Bronchial epithelial cell (primary cell): ENCODE measurements around the gene MPZ. TPM values are rescaled to one million over a fixed set of nuclear protein-coding genes. Genes with fewer than 3 reads are reported as not detected.

Source experiments
- DNase-seq: peaks from one replicate; pipeline ENCODE4 v3.0.0-alpha.2; 2010; ENCODE audit warnings: low read depth
- FAIRE-seq: peaks from 2 replicates; lab custom pipeline; 2011; peaks lifted over from hg19 to GRCh38; lab: Jason Lieb, UNC
- H3K27me3 ChIP-seq: 2 replicates; pipeline ENCODE4 v1.5.1; 2011; ENCODE audit warnings: low read length; ENCODE audit not compliant: control insufficient read depth, insufficient read depth
- H3K36me3 ChIP-seq: 2 replicates; pipeline ENCODE4 v1.5.1; 2011; ENCODE audit warnings: low read length; ENCODE audit not compliant: control insufficient read depth, insufficient read depth
- H3K4me3 ChIP-seq: 2 replicates; pipeline ENCODE4 v1.5.1; 2011; ENCODE audit warnings: mild to moderate bottlenecking, low read depth, low read length, control low read depth
- CTCF ChIP-seq: IDR thresholded peaks from 2 replicates; pipeline ENCODE4 v1.5.1; 2011; ENCODE audit warnings: mild to moderate bottlenecking, moderate library complexity, low read length, control low read depth, inconsistent platforms; ENCODE audit not compliant: insufficient read depth, severe bottlenecking
- total RNA-seq: library from RNA; depleted of rRNA; stranded (reverse); fragments of >200 nt; gene quantifications from 2 replicates; pipeline ENCODE4 v1.2.1, GENCODE V29; 2014

The MPZ gene
- total RNA-seq, 1 donor from 2014 or later, result under 0.01 TPM

- TF ChIP-seq CTCF, result peak; percentile 60
- no peaks in the 10 kb centered on the region for H3K36me3 ChIP-seq
- H3K4me3 ChIP-seq, result peak overlapping the region; percentile 76
- FAIRE-seq (no peak), DNase-seq (peak; percentile 82)
- no peaks in the 10 kb centered on the region for H3K27me3 ChIP-seq
These were observed 3.8 kb downstream of the MPZ start for GRCh38 chr1:161305867-161306519.

- H3K4me3 ChIP-seq, result peak overlapping the region; percentile 76
- TF ChIP-seq CTCF, result no peak
- no peaks in the 10 kb centered on the region for H3K27me3 ChIP-seq
- FAIRE-seq (no peak), DNase-seq (peak; percentile 12)
- H3K36me3 ChIP-seq, result no peaks in the 10 kb centered on the region
These were observed 4.6 kb downstream of the MPZ start for GRCh38 chr1:161304927-161305866.

- Histone ChIP-seq H3K27me3 (no peaks in the 10 kb centered on the region), H3K36me3 (no peaks in the 10 kb centered on the region), H3K4me3 (no peak overlapping the region)
- TF ChIP-seq CTCF, result no peak
- FAIRE-seq (no peak), DNase-seq (no peak)
These were observed 9.3 kb downstream of the MPZ start for GRCh38 chr1:161300478-161300877.

GRCh38 chr1:161299347-161299746, 10.4 kb downstream of the MPZ start:
- DNase-seq, result no peak
- Histone ChIP-seq H3K4me3 (no peak overlapping the region), H3K36me3 (no peaks in the 10 kb centered on the region), H3K27me3 (no peaks in the 10 kb centered on the region)
- no peak for TF ChIP-seq CTCF
- no peak for FAIRE-seq

GRCh38 chr1:161298116-161298515, 11.7 kb downstream of the MPZ start:
- H3K36me3 ChIP-seq, result no peaks in the 10 kb centered on the region
- H3K27me3 ChIP-seq, result no peaks in the 10 kb centered on the region
- no peak for FAIRE-seq
- no peak overlapping the region for H3K4me3 ChIP-seq
- DNase-seq, result no peak
- no peak for TF ChIP-seq CTCF
